Measurements from ENCODE around the gene TSPAN16.
"Not testable (repeated sequence)": the region's sequence is repeated elsewhere in the genome, so short reads cannot be mapped to it uniquely, and the experiment has no call there.

The TSPAN16 gene

DNA sequence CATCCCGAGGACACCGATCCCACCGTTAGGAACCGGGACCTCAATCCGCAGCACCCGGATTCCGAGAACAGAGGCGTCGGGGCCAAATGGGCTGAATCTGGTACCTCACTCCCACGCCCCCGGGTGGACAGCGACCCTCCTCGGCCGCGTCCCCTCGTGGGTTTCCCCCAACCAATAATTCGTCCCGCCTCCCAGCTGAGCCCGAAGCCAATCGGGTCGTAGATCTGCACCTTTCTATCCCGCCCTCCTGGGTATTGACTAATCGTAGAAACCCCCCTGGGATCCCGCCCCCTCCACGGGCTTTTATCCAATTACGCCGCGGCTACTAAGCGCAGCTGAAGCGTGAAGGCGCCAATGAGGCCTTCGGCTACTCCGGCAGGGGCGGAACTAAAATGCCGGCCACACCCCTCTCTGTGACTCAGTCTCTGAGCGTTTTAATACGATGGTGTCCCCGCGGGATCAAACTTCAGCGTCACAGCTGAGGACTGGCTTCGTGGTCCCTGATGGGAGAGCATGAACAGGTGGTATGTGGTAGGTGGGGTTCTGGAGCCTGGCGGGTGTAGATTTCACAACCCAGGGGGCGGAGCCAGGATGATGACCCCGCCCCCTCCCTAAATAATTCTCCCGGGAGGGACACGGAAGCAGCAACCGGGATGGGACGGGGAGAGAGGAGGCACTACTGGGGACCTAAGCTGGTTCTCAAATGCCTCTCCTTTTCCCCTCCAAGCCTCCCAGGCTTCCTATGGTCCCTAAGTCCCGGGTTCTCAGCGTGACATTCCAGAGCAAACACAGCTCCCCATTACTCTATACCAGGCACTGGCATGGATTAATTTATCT is 50.4 kb downstream of the TSPAN16 start, which contains the start of the genes CCDC159 and TMEM205:
TSS of gene CCDC159 (plus strand) at position 416 of the 837 bp plus-strand sequence. CDS start at position 504, 88 bp downstream.
TSS of gene TMEM205 (minus strand) at position 165 of the 837 bp plus-strand sequence. CDS start 649 bp downstream, outside the sequence.
- no peaks in the 10 kb centered on the region for H3K4me1 ChIP-seq (ENCODE audit: control insufficient read depth, insufficient read depth, low read length, poor library complexity, severe bottlenecking)

DNA sequence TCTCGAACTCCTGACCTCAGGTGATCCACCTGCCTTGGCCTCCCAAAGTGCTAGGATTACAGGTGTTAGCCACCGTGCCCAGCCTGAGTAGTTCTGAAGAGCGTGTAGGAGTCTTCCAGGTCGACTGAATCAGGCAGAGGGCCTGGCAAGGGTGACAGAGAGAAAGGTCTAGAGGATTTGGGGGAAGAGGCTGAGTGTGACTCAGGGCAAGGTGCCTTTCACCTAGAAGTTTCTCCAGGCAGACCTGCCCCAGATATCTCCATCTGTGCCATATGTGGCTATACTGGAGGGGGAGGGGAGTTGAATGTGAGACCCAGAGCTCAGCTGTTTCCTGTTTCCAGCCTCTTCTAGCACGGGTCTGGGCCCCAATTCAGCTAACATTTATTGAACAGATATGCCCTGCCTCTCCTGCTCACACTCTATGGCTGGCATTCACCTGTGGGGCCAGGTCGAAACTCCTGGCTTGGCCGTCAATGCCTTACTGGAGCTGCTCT is 51.6 kb downstream of the TSPAN16 start:
- Histone ChIP-seq H3K36me3 (ENCODE audit: control insufficient read depth, insufficient read depth, low read length) (no peaks in the 10 kb centered on the region), H3K9me3 (ENCODE audit: control insufficient read depth, low read length) (no peaks in the 10 kb centered on the region), H3K4me3 (ENCODE audit: extremely low read depth, insufficient read depth, low read length, poor library complexity, severe bottlenecking) (no peak overlapping the region), H3K27ac (ENCODE audit: low read depth, low read length, severe bottlenecking) (no peak overlapping the region), H3K4me1 (ENCODE audit: control insufficient read depth, insufficient read depth, low read length, poor library complexity, severe bottlenecking) (no peaks in the 10 kb centered on the region)
- WGBS, 2 experiments (ENCODE audit: insufficient coverage in 2 of 2) = 80 to 89% methylated on average over 6 to 7 of the region's 7 CpGs

More for the DNA sequence above, 50.4 kb downstream of the TSPAN16 start, which contains the start of the genes CCDC159 and TMEM205:
- Histone ChIP-seq H3K9me3 (ENCODE audit: control insufficient read depth, low read length) (no peaks in the 10 kb centered on the region), H3K4me3 (ENCODE audit: extremely low read depth, insufficient read depth, low read length, poor library complexity, severe bottlenecking) (peak within 1 kb of the TSS; percentile 70), H3K27ac (ENCODE audit: low read depth, low read length, severe bottlenecking) (peak within 1 kb of the TSS; percentile 29), H3K36me3 (ENCODE audit: control insufficient read depth, insufficient read depth, low read length) (peaks cover 4% of the 10 kb centered on the region)
- WGBS, 2 experiments (ENCODE audit: insufficient coverage in 2 of 2) = 0 to 1% methylated on average over 41 of the region's 50 CpGs

DNA sequence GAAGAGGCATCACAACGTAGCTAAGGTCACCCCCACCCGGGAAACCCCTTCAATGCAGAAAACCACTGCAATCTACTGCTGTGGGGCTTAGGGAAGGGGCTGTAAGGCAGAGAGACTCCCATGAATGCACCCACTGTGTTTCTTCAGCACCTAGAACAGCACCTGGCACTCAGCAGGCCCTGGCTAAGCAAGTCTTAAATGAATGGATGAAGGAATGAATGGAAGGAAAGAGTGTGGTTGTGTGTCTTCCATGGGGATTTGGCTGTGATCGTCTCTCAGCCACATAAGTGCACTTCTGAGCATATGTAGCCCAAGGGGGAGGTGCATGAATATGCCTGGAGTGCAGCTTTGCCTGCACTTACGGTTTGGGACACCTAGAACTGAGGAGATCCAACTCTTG is 53.2 kb downstream of the TSPAN16 start:
- no peak overlapping the region for H3K27ac ChIP-seq (ENCODE audit: low read depth, low read length, severe bottlenecking)
- H3K9me3 ChIP-seq (ENCODE audit: control insufficient read depth, low read length) = no peaks in the 10 kb centered on the region
- no peak overlapping the region for H3K4me3 ChIP-seq (ENCODE audit: extremely low read depth, insufficient read depth, low read length, poor library complexity, severe bottlenecking)
- no peaks in the 10 kb centered on the region for H3K36me3 ChIP-seq (ENCODE audit: control insufficient read depth, insufficient read depth, low read length)
- WGBS, 2 experiments (ENCODE audit: insufficient coverage in 2 of 2) = 86 to 89% methylated on average over 4 of the region's 4 CpGs
- H3K4me1 ChIP-seq (ENCODE audit: control insufficient read depth, insufficient read depth, low read length, poor library complexity, severe bottlenecking) = no peaks in the 10 kb centered on the region

DNA sequence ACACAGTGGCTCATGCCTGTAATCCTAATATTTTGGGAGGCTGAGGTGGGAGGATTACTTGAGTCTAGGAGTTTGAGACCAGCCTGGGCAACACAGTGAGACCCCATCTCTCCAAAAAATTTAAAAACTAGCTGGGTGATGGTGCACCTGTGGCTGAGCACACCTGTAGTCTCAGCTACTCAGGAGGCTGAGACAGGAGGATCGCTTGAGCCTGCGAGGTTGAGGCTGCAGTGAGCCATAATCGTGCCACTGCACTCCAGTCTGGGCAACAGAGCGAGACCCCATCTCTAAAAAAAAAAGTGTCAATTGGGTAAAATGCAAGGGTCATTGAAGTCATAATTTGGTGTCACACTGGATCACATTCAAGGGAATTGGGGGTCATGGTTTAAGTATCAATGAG is 58.1 kb downstream of the TSPAN16 start:
- WGBS, 2 experiments (ENCODE audit: insufficient coverage in 2 of 2) = 97 to 98% methylated on average over 4 of the region's 4 CpGs
- not testable (repeated sequence) for H3K4me3 ChIP-seq (ENCODE audit: extremely low read depth, insufficient read depth, low read length, poor library complexity, severe bottlenecking); H3K4me1 ChIP-seq (ENCODE audit: control insufficient read depth, insufficient read depth, low read length, poor library complexity, severe bottlenecking); H3K9me3 ChIP-seq (ENCODE audit: control insufficient read depth, low read length); H3K36me3 ChIP-seq (ENCODE audit: control insufficient read depth, insufficient read depth, low read length); H3K27ac ChIP-seq (ENCODE audit: low read depth, low read length, severe bottlenecking)

DNA sequence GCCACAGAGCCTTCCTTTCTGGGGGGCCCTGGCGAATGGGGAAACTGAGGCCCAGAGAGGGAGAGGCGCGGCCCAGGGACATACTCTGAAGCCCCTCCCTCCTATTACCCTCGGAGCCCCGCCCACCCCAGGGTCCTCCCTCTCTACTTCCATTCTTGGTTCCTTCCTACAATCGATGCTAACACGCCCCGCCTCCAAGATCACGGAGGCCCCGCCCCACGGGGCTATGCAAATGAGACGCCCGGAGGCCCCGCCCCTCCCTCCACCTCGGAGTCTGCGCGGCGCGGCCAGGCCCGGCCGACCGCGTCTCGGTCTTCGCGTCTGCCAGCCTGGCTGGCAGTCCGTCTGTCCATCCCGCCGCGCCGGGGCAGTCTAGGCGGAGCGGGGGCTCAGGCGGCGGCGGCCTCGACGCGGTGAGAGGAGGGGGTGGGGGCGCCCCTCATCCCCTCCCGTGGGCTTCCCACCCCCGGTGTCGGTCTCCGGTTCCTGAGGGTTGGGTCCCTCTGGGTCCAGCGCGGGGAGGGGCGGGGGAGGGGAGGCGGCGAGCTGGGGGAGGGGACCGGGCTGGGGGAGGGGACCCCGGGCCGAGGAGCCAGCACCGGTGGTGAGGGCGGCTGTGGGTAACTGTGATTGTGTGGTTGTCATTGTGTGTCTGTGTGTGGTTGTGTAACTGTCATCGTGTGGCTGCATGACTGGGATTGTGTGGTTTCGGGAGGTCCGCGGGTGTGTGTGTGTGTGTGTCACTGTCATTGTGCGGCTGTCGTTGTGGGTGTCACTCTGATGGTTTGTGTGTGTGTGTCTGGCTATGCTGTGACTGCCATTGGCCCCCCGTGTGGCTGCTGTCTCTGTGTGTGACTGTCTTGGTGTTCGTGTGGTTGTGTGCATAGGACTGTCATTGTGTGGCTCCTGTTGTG is 59.5 kb downstream of the TSPAN16 start, which contains the start of gene PLPPR2:
TSS of gene PLPPR2 (plus strand) at position 273 of the 914 bp plus-strand sequence. CDS start 2,242 bp downstream, outside the sequence.
- Histone ChIP-seq H3K36me3 (ENCODE audit: control insufficient read depth, insufficient read depth, low read length) (no peaks in the 10 kb centered on the region), H3K27ac (ENCODE audit: low read depth, low read length, severe bottlenecking) (no peak within 1 kb of the TSS), H3K9me3 (ENCODE audit: control insufficient read depth, low read length) (no peaks in the 10 kb centered on the region), H3K4me1 (ENCODE audit: control insufficient read depth, insufficient read depth, low read length, poor library complexity, severe bottlenecking) (no peaks in the 10 kb centered on the region), H3K4me3 (ENCODE audit: extremely low read depth, insufficient read depth, low read length, poor library complexity, severe bottlenecking) (peak within 1 kb of the TSS; percentile 47)
- WGBS, 2 experiments (ENCODE audit: insufficient coverage in 2 of 2) = 8 to 22% methylated on average over 21 to 26 of the region's 62 CpGs

DNA sequence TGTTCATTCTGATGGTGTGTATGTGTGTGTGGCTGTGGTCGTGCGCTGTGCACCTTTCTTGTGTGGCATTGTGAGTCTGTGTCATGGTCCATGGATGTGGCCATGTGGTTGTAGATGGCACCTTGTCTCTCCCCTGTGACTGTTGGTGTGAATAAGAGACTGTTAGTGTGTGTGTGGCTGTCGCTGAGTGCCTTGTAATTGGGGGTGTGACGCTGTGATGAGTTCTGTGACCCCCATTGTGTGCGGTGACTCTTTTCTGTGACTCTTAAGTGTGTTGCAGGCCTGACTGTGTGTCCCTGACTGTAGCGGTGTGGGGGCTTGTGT is 60.1 kb downstream of the TSPAN16 start:
- 81 to 87% methylated on average over 5 to 6 of the region's 6 CpGs for WGBS, 2 experiments (ENCODE audit: insufficient coverage in 2 of 2)
- Histone ChIP-seq H3K9me3 (ENCODE audit: control insufficient read depth, low read length) (no peaks in the 10 kb centered on the region), H3K36me3 (ENCODE audit: control insufficient read depth, insufficient read depth, low read length) (no peaks in the 10 kb centered on the region), H3K4me3 (ENCODE audit: extremely low read depth, insufficient read depth, low read length, poor library complexity, severe bottlenecking) (peak overlapping the region; percentile 47), H3K4me1 (ENCODE audit: control insufficient read depth, insufficient read depth, low read length, poor library complexity, severe bottlenecking) (no peaks in the 10 kb centered on the region), H3K27ac (ENCODE audit: low read depth, low read length, severe bottlenecking) (no peak overlapping the region)

DNA sequence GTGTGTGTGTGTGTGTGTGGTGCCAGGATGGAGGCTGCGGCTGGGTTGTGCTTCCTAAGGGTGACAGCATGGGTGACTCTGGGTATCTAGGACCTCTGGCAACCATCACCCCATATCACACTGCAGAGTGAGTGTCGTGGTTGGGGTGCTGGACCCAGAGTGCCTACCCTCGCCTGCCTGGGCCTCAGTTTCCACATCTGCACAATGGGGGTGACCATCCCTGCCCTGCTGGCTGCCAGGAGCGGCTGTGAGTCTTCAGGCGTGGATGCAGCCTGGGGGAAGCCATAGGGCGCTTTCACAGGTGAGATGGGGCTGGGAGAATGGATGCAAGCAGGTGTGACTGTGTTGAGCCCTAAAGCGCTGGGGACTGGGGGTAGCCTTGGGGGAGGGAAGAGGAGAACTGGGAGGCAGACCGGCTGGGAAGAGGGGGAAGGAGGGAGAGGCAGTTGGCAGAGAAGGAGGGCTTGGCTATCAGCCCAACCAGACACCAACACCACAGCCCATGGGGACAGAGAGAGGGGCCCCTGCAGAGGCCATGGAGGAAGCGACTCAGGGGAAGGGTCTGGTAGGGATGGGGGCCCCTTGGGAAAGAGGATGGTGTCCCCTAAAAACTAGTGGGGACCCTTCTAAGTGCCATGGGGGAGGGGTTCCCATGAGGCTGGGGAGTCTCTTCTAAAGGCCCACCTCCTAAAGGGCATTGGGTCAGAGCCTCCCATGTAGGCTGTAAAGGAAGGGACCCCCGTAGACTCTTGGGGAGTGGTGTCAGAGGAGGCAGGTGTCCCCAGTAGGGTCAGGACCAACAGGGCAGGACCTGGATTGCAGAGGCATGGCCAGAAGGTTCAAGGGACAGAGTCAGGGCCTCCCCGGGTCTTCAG is 61.0 kb downstream of the TSPAN16 start:
- Histone ChIP-seq H3K36me3 (ENCODE audit: control insufficient read depth, insufficient read depth, low read length) (no peaks in the 10 kb centered on the region), H3K4me3 (ENCODE audit: extremely low read depth, insufficient read depth, low read length, poor library complexity, severe bottlenecking) (no peak overlapping the region), H3K4me1 (ENCODE audit: control insufficient read depth, insufficient read depth, low read length, poor library complexity, severe bottlenecking) (no peaks in the 10 kb centered on the region), H3K27ac (ENCODE audit: low read depth, low read length, severe bottlenecking) (no peak overlapping the region), H3K9me3 (ENCODE audit: control insufficient read depth, low read length) (no peaks in the 10 kb centered on the region)
- WGBS, 2 experiments (ENCODE audit: insufficient coverage in 2 of 2) = 79 to 81% methylated on average over 6 to 10 of the region's 11 CpGs

DNA sequence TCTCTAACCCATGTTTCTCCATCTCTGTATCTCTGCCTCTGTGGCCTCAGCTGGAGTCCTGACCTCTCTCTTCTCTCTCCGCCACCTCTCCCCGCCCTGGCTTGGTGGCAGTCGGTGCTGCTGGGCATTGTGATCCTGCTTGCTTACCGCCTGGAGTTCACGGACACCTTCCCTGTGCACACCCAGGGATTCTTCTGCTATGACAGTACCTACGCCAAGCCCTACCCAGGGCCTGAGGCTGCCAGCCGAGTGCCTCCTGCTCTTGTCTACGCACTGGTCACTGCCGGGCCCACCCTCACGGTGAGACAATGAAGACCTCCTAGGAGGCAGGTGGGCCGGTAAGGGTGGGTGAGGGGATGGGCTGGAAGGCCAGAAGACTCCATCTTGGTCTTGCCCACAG is 63.5 kb downstream of the TSPAN16 start:
- Histone ChIP-seq H3K27ac (ENCODE audit: low read depth, low read length, severe bottlenecking) (no peak overlapping the region), H3K36me3 (ENCODE audit: control insufficient read depth, insufficient read depth, low read length) (no peaks in the 10 kb centered on the region), H3K9me3 (ENCODE audit: control insufficient read depth, low read length) (no peaks in the 10 kb centered on the region), H3K4me1 (ENCODE audit: control insufficient read depth, insufficient read depth, low read length, poor library complexity, severe bottlenecking) (no peaks in the 10 kb centered on the region), H3K4me3 (ENCODE audit: extremely low read depth, insufficient read depth, low read length, poor library complexity, severe bottlenecking) (no peak overlapping the region)
- WGBS, 2 experiments (ENCODE audit: insufficient coverage in 2 of 2) = 89 to 92% methylated on average over 7 to 11 of the region's 11 CpGs

DNA sequence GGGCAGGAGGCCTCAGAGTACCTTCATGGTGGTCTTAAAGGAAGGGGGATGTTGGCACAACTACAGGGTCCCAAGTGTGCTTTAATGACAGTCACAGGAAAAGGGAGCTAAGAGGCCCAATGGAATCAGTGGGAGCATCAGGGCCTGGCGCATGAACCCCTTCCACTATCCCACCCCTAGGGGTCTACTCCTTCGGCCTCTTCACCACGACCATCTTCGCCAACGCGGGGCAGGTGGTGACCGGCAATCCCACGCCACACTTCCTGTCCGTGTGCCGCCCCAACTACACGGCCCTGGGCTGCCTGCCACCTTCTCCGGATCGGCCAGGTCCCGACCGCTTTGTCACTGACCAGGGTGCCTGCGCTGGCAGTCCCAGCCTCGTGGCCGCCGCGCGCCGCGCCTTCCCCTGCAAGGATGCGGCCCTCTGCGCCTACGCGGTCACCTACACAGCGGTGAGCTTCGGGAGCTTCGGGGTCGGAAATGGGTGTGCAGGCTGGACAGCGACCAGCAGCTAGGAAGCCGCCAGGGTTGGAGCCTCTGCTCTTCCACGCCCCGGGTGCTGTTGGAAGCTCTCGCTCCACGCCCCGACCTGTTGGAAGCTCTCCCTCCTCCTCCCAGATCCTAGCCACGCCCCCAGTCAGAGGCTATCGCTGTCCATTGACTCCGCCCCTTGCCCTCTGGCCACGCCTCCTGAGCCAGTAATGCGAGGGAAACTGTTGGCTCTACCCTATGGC is 65.2 kb downstream of the TSPAN16 start:
- Histone ChIP-seq H3K36me3 (ENCODE audit: control insufficient read depth, insufficient read depth, low read length) (peaks cover 2% of the 10 kb centered on the region), H3K27ac (ENCODE audit: low read depth, low read length, severe bottlenecking) (no peak overlapping the region), H3K4me3 (ENCODE audit: extremely low read depth, insufficient read depth, low read length, poor library complexity, severe bottlenecking) (no peak overlapping the region), H3K4me1 (ENCODE audit: control insufficient read depth, insufficient read depth, low read length, poor library complexity, severe bottlenecking) (no peaks in the 10 kb centered on the region), H3K9me3 (ENCODE audit: control insufficient read depth, low read length) (no peaks in the 10 kb centered on the region)
- 46 to 47% methylated on average over 40 to 43 of the region's 43 CpGs for WGBS, 2 experiments (ENCODE audit: insufficient coverage in 2 of 2)

Data from mesodermal cell (in vitro differentiated cells).